G401.6 (cell line): ENCODE results near the gene AGO3.
A peak's percentile ranks its signal among the peaks of the same experiment; 100 is the strongest.
"Not testable (repeated sequence)": the region's sequence is repeated elsewhere in the genome, so short reads cannot be mapped to it uniquely, and the experiment has no call there.

Experiments
- FAIRE-seq: peaks from 2 replicates; lab custom pipeline; 2012; peaks lifted over from hg19 to GRCh38; lab: Jason Lieb, UNC

Gene AGO3

DNA sequence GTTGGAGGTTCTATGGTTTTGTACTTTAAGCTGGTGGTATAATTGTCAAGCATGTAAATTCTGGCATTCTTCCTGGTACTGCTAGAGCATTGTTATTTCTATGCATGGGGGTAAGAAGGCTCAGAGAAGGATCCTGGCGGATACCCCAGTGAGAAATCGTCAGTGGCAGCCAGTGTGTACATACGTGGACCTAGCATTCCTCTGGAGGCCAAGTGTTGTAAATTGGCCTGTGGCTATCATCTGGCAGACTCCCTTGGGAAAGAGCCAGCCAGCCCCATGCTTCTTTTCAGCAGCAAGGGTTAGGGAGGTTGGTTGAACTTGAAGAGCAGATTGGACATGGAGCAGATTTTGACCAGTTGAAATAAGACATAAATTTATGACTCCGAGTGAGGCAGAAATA is 5.2 kb upstream of the AGO3 start:
- FAIRE-seq, result no peak

DNA sequence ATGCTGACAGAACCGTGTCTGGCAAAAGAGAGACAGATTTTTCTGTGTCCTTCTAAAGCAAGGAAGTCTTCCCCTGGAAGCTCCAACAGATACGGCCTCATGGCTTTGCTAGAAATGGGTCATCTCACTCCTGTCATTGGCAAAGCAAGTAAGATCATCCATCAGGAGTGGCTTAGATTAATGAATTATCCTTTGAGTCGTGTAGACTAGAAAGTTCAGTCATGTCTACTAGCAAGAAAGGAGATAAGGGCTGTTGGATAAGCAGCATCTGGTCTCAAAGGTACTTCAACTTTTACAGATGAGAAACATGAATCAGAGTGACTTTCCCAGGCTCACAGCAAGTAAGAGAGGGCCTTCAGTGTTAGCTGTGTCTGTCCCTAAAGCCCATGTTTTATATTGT is 3.4 kb upstream of the AGO3 start:
- FAIRE-seq, result no peak

DNA sequence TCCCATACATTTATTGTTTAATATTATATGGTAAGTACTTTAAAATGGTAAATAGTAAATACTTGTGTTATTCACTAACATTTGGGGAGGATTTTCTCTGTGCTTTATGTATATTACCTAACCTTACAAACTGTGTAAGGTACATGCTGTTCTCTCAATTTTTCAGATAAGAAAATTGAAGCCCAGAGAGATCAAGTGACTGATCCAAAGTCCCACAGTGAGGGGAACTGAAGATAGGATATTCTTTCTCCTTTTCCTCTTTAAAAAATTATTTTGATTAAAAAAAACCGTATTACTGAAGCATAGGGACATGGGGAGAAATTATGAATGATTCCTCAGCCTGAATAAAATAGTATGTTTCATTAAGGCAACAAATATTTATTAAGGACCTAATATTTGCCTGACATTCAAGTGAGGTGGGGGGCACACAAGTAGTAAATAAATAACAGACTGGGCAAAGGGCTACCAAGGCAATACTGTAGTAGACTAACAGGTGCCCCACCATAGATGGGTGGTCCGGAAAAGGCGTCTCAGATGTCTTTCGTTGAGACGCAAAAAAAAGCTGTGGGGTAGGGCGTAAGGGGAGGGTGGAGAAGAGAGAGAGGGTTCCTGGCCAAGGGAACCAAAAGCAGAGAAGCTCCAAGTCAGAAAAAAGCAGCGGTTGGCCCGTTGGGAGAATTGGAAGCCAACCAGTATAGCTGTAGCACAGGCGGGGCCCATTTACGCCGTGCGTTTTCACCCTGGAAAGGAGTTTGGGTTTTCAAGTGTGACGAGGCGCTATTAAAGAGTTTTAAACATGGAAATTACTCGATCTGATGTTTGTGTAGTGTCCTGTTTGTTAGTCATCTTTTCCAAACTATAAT is 944 bp upstream of the AGO3 start:
- FAIRE-seq, result peak; percentile 52

DNA sequence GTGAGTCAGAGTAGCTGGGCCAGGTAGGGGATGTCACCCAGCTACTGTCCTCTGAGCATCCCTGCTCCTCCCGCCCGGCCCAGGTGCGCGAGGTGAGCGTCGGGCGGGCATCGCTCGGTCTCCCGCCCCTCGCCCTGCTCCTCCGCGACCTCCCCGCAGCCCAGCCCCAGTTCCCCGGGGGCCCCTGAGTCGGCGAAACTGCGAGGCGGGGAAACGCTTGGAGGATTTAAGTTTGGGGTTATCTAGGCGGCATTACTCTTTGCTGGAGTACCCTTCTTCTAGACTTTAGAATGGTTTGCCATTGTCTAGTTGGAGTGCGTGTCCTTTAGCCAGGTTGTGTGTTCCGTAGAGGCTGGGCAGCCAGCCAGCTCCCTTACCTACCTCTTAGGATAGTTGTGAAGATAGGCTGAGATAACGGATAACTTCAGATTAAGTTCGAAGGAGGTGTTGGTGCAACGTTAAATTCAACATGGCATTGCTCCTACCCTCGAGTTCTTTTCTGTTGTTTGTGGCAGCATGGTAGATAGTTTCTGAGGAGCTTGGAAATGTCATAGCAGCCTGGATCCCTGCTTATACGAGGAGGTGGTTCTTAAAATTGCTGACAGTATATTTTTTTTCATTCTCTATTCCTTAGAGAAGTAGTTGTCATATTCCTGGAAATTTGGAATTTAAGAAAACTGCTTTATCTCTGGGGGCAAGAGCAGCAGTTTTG is 697 bp downstream of the AGO3 start:
- FAIRE-seq, result no peak

DNA sequence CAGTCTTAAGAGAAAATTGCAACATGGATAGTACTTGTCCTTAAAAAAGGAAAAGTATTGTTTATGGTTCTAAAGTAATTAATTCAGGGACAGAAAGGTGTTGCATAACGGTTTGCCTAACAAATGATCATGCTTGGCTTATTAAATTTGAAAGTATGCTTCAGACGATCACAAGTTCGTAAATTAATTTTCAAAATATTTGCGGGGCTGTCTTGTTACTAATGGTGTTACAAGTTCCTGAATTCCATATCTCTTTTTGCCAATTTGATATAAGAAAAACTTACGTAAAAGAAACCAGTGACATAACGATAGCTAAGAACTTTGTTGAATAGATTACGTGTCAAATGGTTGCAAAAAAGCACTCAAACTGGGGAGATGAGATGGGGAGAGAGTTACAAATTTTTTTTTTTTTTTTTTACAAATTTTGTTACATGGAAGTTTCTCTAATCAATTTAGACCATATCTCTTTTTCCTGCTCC is 1.3 kb downstream of the AGO3 start:
- no peak for FAIRE-seq

DNA sequence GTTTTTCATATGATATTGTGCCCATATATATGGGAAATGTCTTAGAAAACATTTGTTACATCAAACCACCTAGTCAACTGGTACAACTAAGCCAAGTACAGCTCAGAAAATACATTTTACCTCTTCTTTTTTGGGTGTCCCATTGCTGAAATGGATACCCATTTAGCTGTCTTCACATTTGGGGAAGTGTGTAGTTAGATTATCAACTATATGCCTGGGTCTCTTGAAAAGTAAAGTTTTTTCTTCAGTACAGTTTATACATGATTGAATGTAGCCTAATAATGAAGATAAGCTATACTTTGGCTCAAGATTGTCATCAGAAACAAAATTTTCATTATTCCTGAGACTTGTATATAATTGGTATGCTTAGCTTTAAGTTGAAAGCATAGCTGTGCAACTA is 2.0 kb downstream of the AGO3 start:
- FAIRE-seq, result no peak

DNA sequence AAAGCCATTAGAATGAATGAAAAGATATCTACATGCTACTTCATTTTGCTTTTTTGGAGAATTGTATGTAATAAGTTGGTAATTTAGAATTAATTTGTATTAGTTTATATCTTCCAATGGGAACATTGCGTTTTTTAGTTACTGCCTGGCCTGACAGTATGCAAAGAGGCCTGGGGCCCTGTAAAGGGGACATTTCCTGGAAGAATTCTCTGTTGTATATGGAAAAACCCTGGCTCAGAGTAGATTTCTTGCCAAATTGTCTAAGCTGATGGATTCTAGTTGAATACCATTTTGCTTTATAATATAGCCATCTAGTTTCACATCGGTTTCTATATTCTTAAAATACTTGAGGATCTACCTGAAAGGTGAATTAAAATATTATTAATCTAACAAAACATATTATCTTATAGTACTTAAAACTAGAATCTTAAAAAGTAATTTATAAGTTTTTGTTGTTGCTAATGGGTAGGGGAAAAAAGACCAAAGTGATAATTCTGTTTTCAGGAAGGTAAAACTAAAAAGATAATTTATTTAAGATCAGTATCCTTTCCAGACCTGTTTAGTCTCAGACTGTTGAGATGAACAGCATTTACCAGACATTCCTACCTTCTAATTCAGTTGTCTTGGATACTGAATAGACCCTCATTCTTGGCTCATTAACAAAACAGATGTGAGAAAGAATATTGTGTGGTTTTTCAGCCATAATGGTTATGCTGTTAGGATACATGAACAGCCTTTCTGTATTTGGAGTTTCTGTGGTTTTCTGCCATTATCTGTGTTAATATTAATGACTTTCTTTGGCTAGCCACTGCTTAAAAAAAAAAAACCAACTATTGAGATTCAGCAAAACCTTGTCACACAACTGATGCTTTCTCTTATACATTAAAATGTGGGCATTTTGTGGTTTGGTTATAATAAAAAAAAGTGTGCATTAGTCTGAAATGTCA is 4.8 kb downstream of the AGO3 start:
- peak; percentile 76 for FAIRE-seq

DNA sequence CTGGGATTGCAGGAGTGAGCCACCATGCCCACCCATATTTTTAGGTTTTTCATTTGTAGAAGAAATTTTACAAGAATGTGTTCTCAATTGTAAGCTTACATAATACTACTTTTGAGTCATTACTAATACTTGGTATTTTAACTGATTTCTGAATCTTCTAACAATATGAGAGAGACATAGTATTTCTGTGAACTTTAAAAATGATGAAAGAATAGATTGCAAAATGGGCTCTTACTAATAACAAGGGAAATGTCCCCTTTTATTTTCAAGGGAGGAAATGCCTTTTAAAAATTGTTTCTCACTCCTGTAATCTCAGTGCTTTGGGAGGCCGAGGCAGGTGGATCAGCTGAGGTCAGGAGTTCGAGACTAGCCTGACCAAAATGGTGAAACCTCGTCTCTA is 5.9 kb downstream of the AGO3 start:
- FAIRE-seq, result no peak

DNA sequence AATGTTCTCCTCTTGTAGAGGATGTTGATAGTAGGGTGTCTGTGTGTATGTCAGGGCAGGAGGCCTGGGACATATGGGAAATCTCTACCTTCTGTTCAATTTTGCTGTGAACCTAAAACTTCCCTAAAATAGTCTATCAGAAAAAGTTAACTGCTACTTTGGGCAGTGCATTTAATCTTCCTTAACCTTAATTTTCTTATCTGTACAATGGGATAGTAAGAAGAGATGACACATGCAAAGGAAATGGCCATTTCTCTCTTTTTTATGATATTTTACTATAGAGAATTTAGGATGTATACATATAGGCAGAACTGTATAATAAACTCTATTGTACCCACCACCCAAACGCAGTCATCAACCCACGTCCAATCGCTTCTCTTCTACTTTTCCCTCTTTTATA is 8.6 kb downstream of the AGO3 start:
- FAIRE-seq, result no peak

DNA sequence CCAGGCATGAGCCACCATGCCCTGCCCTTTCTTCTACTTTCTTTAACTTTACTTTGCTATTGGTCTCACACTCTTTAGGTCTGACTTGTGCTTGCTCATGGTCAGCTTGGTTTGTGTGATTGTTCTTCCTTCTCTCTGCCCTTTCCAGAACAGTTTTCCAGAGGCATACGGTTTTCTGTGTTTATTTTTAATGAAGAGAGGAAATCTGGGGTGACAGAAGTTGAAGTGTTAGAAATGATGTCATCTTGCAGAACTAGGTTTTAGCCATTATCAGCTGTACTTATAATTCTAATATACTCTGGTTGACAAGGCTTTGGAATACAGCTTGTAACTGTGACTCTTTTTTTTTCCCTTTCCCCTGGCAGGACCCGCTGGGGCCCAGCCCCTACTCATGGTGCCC is 14.4 kb downstream of the AGO3 start:
- no peak for FAIRE-seq

DNA sequence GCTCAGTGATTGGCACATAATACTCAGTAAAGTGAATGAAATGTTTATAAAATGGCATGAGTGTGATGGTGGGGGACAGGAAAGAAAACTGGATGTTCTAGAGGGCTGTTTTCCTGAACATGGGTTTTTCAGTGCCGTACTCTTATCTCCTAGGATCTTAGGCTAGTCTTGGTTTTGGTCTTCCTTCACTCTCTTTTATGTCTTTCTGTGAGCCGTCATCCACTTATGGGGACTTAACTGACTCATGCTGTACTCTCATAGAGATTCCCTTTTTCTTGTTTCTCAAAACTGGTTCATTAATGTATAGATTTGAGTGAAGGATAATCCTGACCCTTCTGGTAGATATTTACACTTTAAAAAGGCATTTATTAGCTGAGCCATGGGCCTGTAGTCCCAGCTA is 16.6 kb downstream of the AGO3 start:
- no peak for FAIRE-seq

DNA sequence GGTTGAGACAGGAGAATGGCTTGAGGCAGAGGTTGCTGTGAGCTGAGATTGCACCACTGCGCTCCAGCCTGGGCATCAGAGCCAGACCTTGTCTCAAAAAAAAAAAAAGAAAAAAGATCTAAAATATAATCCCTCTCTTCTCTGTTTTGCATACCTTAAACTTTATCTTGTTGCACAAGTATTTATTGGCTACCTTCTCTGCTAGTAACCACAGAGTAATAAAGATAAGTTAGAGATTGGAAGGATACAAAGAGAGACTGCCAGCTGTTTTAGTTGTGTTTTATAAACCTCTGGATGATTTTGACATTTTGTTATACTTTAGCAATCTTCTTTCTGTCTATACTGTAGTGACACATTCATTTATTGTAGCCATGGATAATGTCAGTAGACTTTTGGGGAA is 27.7 kb downstream of the AGO3 start:
- FAIRE-seq, result no peak

DNA sequence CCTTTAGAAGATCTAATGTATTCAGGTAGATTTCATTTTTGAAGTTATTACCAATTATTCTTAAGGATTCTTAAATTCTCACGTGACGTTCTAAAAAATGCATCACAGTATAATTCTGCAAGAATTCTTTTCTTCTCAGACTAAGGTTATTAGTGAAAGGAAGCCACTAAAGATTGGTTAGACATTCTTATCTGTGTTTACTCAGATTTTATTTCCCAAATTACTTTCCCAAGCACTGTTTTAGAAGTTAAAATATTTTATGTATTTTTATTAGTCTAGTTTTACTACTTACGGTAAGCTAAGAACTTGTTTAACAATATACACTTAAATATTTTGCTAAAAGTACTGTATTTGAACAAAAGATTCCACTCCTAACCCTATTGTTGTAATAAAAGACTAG is 28.4 kb downstream of the AGO3 start:
- no peak for FAIRE-seq

DNA sequence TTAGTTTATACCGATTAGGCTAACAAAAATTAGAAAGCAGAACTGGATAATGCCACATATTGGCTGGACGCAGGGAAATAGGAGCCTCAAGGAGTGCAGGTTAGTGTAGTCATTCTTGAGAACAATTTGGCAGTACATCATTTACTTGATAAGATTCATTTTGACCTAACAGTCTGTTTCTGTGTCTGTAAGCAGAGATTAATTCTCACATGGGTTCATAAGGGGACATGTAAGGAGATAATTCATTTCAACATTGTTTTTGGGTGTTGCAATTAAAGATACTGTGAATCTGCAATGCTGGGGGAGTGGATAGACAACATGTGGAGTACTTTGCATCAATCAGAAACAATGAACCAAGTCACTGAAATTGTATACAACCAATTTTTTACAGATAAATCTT is 32.0 kb downstream of the AGO3 start:
- FAIRE-seq, result no peak

DNA sequence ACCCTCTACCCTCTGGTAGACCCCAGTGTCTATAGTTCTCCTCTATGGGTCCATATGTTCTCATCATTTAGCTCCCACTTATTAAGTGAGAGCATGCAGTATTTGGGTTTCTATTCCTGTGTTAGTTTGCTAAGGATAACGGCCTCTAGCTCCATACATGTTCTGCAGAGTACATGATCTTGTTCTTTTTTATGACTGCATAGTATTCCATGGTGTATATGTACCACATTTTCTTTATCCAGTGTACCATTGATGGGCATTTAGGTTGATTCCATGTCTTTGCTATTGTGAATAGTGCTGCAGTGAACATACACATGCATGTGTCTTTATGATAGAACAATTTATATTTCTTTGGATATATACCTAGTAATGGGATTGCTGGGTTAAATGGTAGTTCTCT is 33.4 kb downstream of the AGO3 start:
- not testable (repeated sequence) for FAIRE-seq

DNA sequence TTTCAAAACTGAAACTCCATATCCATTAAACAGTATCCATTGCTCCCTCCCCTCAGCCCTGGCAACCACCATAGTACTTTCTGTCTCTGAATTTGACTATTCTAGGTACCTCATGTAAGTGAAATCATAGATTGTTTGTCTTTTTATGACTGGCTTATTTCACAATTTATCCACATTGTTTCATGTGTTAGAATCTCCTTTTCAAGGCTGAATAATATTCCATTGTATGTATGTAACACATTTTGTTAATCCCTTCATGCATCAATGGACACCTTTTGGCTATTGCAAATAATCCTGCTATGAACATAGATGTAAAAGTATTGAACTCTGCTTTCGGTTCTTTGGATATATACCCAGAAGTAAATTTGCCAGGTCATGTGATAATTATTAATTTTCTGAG is 37.5 kb downstream of the AGO3 start:
- FAIRE-seq, result no peak

DNA sequence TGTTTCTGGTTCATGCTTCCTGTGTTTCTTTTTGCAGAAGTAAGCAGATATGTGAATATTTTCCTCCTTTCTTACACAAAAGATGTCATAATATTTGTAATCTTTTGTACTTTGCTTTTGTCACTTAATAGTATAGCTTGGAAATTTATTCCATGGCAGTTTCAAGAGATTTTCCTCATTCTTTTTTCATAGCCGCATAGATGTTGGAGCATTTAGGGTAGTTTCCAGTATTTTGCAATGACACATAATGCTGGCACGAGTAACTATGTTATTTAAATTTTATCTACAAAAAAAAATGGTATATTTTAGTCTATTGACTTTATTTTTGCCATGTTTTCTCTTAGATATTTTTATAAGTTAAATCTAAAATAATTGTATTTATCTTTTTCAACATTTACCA is 40.7 kb downstream of the AGO3 start:
- FAIRE-seq, result peak; percentile 53

DNA sequence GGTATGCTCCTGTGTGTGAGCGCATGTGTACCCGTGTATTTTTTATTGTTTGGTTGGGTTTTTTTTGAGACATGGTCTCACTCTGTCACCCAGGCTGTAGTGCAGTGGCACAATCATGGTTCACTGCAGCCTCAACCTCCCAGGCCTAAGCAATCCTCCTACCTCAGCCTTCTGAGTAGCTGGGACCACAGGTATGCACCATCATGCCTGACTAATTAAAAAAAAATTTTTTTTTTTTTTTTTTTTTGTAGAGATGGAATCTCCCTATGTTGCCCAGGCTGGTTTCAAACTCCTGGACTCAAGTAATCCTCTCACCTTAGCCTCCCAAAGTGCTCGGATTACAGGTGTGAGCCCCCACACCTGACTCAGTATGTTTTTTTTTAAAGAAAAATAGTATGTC is 41.7 kb downstream of the AGO3 start:
- FAIRE-seq, result not testable (repeated sequence)

DNA sequence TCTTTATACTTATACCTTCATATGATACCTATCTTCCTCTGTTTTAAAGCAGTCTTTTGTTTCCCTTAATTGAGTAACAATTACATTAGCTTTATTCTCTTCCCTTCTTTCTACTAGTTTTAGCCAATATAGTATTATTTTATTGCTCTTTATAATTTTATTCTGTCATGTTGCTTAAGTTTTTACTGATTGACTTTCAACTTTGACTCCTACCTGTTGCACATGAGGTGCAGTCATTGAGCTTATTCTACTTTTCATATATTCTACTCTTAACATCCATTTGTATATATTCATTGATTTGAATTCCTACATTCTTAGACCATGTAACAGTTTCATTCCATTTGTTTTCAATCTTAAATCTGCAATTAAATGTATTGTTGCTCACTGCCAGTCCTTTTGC is 49.2 kb downstream of the AGO3 start:
- FAIRE-seq, result no peak

DNA sequence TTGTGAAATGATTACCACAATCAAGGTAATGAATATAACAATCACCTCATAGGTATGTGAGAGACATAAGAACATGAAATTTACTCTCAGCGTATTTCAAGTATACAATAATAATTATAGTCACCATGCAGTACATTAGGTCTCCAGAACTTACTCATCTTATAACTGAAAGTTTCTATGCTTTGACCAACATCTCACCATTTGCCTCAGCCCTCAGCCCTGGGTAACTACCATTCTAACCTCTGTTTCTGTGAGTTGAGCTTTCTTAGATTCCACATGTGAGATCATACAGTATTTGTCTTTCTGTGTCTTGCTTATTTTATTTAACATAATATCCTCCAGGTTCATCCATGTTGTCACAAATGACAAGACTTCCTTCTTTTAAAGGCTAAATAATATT is 57.3 kb downstream of the AGO3 start:
- FAIRE-seq, result no peak

DNA sequence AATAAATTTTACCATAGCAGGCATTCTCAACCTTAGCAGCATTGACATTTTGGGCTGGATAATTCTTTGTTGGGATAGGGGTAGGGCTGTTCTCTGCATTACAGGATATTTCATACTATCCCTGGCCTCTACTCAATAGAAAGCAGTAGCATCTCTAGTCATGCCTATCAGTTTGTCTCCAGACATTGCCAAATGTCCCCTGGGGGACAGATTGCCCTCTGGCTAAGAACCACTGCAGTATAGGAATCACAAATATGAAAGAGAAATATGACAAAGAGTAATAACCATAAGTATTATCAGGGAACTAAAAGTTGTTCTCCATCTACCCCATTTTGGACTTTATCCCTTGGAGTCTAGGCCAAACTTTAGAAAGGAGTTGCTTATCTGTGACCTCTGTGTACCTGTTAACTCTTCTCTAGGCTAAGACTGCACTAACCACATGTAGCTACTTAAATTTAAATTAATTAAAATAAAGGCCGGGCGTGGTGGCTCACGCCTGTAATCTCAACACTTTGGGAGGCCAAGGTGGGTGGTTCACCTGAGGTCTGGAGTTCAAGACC is 76.1 kb downstream of the AGO3 start:
- FAIRE-seq, result no peak

DNA sequence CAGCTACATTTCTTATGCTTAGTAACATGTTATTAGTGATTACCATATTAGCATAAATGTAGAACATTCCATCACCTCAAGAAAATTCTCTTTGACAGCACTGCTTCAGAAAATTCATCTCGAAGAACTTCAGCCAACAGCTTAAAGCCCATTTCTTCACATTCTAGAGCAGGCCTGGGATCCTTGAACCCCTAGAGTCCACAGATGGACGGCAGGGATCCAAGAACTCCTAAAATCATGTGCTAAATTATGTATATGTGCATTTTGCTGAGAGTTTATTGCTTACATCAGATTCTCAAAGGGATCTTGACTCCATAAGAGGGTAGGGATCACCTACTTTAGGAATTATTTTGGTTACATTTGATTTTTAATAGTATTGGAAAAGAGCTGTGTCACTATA is 76.8 kb downstream of the AGO3 start:
- FAIRE-seq, result no peak
